Stimulated activated CD4-positive, alpha-beta T cell treated with anti-CD3 and anti-CD28 coated beads, TNF-alpha, amount 100 ng/mL, for 4 hours (primary cell): ENCODE data around the gene POU6F2.

Experiments used
- DNase-seq, 3 experiments: peaks; one replicate each; pipeline ENCODE4 v3.0.0-alpha.2; 2020; ENCODE audit warnings: low read depth in 3 of 3

The POU6F2 gene

GRCh38 chr7:39069896-39070881 lies 92.5 kb downstream of the POU6F2 start:
- DNase-seq = no peak

GRCh38 chr7:39071116-39071515 lies 93.4 kb downstream of the POU6F2 start:
- no peak for DNase-seq

GRCh38 chr7:39073432-39073831 lies 95.7 kb downstream of the POU6F2 start:
- DNase-seq = no peak

GRCh38 chr7:39075210-39075609 lies 97.5 kb downstream of the POU6F2 start:
- DNase-seq = no peak

GRCh38 chr7:39083781-39084180 lies 106.1 kb downstream of the POU6F2 start:
- DNase-seq = no peak

- DNase-seq = no peak
Observed at GRCh38 chr7:39084349-39084748, 106.6 kb downstream of the POU6F2 start.

GRCh38 chr7:39085189-39085588 lies 107.5 kb downstream of the POU6F2 start:
- no peak for DNase-seq

GRCh38 chr7:39085590-39086049 lies 107.9 kb downstream of the POU6F2 start:
- DNase-seq = no peak

GRCh38 chr7:39086638-39087360 lies 109.1 kb downstream of the POU6F2 start:
- no peak for DNase-seq

GRCh38 chr7:39088730-39089593 lies 111.3 kb downstream of the POU6F2 start:
- no peak for DNase-seq

- DNase-seq = no peak
Observed at GRCh38 chr7:39091145-39091544, 113.4 kb downstream of the POU6F2 start.

- DNase-seq = no peak
Observed at GRCh38 chr7:39091774-39092173, 114.1 kb downstream of the POU6F2 start.

GRCh38 chr7:39094731-39095130 lies 117.0 kb downstream of the POU6F2 start:
- DNase-seq = no peak

- DNase-seq = no peak
Observed at GRCh38 chr7:39095875-39096619, 118.3 kb downstream of the POU6F2 start.

- no peak for DNase-seq
Observed at GRCh38 chr7:39098506-39098905, 120.8 kb downstream of the POU6F2 start.

GRCh38 chr7:39099146-39099545 lies 121.4 kb downstream of the POU6F2 start:
- no peak for DNase-seq

GRCh38 chr7:39100270-39100669 lies 122.6 kb downstream of the POU6F2 start:
- DNase-seq = no peak

- DNase-seq = no peak
Observed at GRCh38 chr7:39102234-39102633, 124.5 kb downstream of the POU6F2 start.

GRCh38 chr7:39105720-39106119 lies 128.0 kb downstream of the POU6F2 start:
- DNase-seq = no peak

- no peak for DNase-seq
Observed at GRCh38 chr7:39125846-39126245, 148.1 kb downstream of the POU6F2 start.

- DNase-seq = no peak
Observed at GRCh38 chr7:39127058-39127457, 149.3 kb downstream of the POU6F2 start.
